CD4-positive, alpha-beta T cell (primary cell): ENCODE measurements around the gene FHIP1B. TPM values are rescaled to one million over a fixed set of nuclear protein-coding genes. Genes with fewer than 3 reads are reported as not detected.
"Not testable (repeated sequence)": the region's sequence is repeated elsewhere in the genome, so short reads cannot be mapped to it uniquely, and the experiment has no call there.

Experiments
- ATAC-seq: fragments of 200-7000 bp; cut with Tn5 transposase; one replicate; pipeline ENCODE4 v1.10.0; 2022; ENCODE audit warnings: mild to moderate bottlenecking; ENCODE audit not compliant: poor library complexity
- CTCF ChIA-PET: fragments of 350-600 bp; sonication (Branson Sonifier 250); formaldehyde crosslinking; loops from one replicate; lab custom pipeline; 2021; ENCODE audit warnings: antibody characterized with exemption, inconsistent platforms; lab: Charles Lee
- POLR2A ChIA-PET: fragments of 350-600 bp; sonication (Branson Sonifier 250); formaldehyde crosslinking; loops from one replicate; lab custom pipeline; 2021; ENCODE audit warnings: antibody characterized with exemption, inconsistent platforms; lab: Charles Lee
- DNase-seq, 14 experiments: peaks; one replicate each; pipeline ENCODE4 v3.0.0-alpha.2; 2013 to 2020; ENCODE audit warnings: mixed read lengths in 2 of 14
- H3K27ac ChIP-seq, 2 donors: one replicate each; pipeline versions ENCODE4 v1.5.1 to v1.7.0; 2013; ENCODE audit warnings: low read length in 2 of 2, low read depth in 1 of 2, mild to moderate bottlenecking in 1 of 2
- H3K27me3 ChIP-seq, 2 experiments: 1 replicate in 1 of 2; 2 replicates in 1 of 2; pipeline versions ENCODE4 v1.6.1 to v1.7.0; 2013; ENCODE audit warnings: low read length in 2 of 2, control low read depth in 1 of 2, mild to moderate bottlenecking in 1 of 2, moderate library complexity in 1 of 2; ENCODE audit not compliant: insufficient read depth in 2 of 2, control insufficient read depth in 1 of 2
- H3K36me3 ChIP-seq: one replicate; pipeline ENCODE4 v1.6.1; 2013; ENCODE audit warnings: low read length, control low read depth; ENCODE audit not compliant: insufficient read depth
- H3K4me1 ChIP-seq: one replicate; pipeline ENCODE4 v1.6.1; 2013; ENCODE audit warnings: low read length, control low read depth; ENCODE audit not compliant: insufficient read depth
- H3K4me3 ChIP-seq: one replicate; pipeline ENCODE4 v1.5.1; 2013; ENCODE audit warnings: mild to moderate bottlenecking, low read length, moderate library complexity
- H3K9me3 ChIP-seq, 2 experiments: 1 replicate in 1 of 2; 2 replicates in 1 of 2; pipeline versions ENCODE4 v1.6.1 to v1.7.0; 2013; ENCODE audit warnings: low read length in 2 of 2, mild to moderate bottlenecking in 2 of 2, control low read depth in 1 of 2, moderate library complexity in 1 of 2; ENCODE audit not compliant: control insufficient read depth in 1 of 2, insufficient read depth in 1 of 2
- H3K27ac Mint-ChIP-seq: one replicate; pipeline ENCODE4 v1.8.0; 2020; ENCODE audit warnings: mixed read lengths
- H3K27me3 Mint-ChIP-seq: one replicate; pipeline ENCODE4 v1.8.0; 2021; ENCODE audit warnings: mixed read lengths
- H3K36me3 Mint-ChIP-seq: one replicate; pipeline ENCODE4 v1.8.0; 2021; ENCODE audit warnings: low read depth, mixed read lengths
- H3K4me1 Mint-ChIP-seq: one replicate; pipeline ENCODE4 v1.8.0; 2021; ENCODE audit warnings: low read depth, mixed read lengths
- H3K4me3 Mint-ChIP-seq: one replicate; pipeline ENCODE4 v1.8.0; 2020; ENCODE audit warnings: mild to moderate bottlenecking, mixed read lengths
- H3K9me3 Mint-ChIP-seq: one replicate; pipeline ENCODE4 v1.8.0; 2020; ENCODE audit warnings: mixed read lengths
- CTCF ChIP-seq: fragments of 200-600 bp; IDR thresholded peaks from one replicate; pipeline ENCODE4 v1.8.0; 2022; ENCODE audit warnings: antibody characterized with exemption, mild to moderate bottlenecking
- intact Hi-C, 2 experiments: fragments of 100-400 bp; cut with DNase I in 1 of 2; cut with micrococcal nuclease in 1 of 2; formaldehyde crosslinking; loops; one replicate each; pipeline versions ENCODE4 v1.15.1 to v1.9.0; 2023 to 2025; cut with DNase I, micrococcal nuclease
- total RNA-seq, 174 experiments: library from RNA in 2 of 174; stranded (reverse) in 2 of 174; gene quantifications; one replicate each; pipeline ENCODE4 v1.2.3 and lab custom pipeline; 2021 to 2026

Gene FHIP1B
- total RNA-seq, 2 experiments from 2014 or later, result 26.7 to 27.7 TPM

- H3K27me3 Mint-ChIP-seq, result peaks cover 10% of the 10 kb centered on the region
- Histone ChIP-seq H3K27me3 (no peaks in the 10 kb centered on the region), H3K27ac (no peak overlapping the region), H3K9me3 (no peaks in the 10 kb centered on the region), H3K36me3 (no peaks in the 10 kb centered on the region), H3K4me1 (no peaks in the 10 kb centered on the region), H3K4me3 (no peak overlapping the region)
- no peak for DNase-seq
- no peak overlapping the region for H3K27ac Mint-ChIP-seq
- H3K4me3 Mint-ChIP-seq, result no peak overlapping the region
- no peaks in the 10 kb centered on the region for H3K9me3 Mint-ChIP-seq
- no peak for ATAC-seq
- TF ChIP-seq CTCF, result no peak
- no peaks in the 10 kb centered on the region for H3K36me3 Mint-ChIP-seq
- ChIA-PET POLR2A (interaction anchor here (0.9 kb wide), 1 partner anchor 9 kb away, joined by 3 read pairs; no protein-coding TSS in a partner anchor), CTCF (interaction anchor here (1.0 to 2.9 kb wide), 5 partner anchors 11 to 264 kb away, joined by 3 to 18 read pairs (median 8); partner anchors contain the start of gene CCKBR)
- no peaks in the 10 kb centered on the region for H3K4me1 Mint-ChIP-seq
- intact Hi-C loops, result loop anchor here in 1 of 2 experiments (2.0 kb wide), 1 partner anchor 103 kb away; no protein-coding TSS in a partner anchor
These were observed 15.5 kb upstream of the FHIP1B start for GRCh38 chr11:6249770-6250555.

GRCh38 chr11:6248897-6249296, 14.5 kb upstream of the FHIP1B start:
- intact Hi-C loops, H3K4me1 Mint-ChIP-seq, DNase-seq, H3K27me3 ChIP-seq, H3K36me3 Mint-ChIP-seq, ATAC-seq, H3K4me1 ChIP-seq, CTCF ChIA-PET, H3K9me3 ChIP-seq, H3K4me3 ChIP-seq, H3K9me3 Mint-ChIP-seq, H3K4me3 Mint-ChIP-seq, H3K27ac Mint-ChIP-seq, H3K27ac ChIP-seq, H3K36me3 ChIP-seq: not testable (repeated sequence)
- POLR2A ChIA-PET, result interaction anchor here (0.7 kb wide), 1 partner anchor 725 kb away, joined by 4 read pairs; no protein-coding TSS in a partner anchor
- H3K27me3 Mint-ChIP-seq, result peaks cover 15% of the 10 kb centered on the region

- H3K27ac Mint-ChIP-seq, result no peak overlapping the region
- Histone ChIP-seq H3K4me3 (no peak overlapping the region), H3K36me3 (no peaks in the 10 kb centered on the region), H3K27ac (no peak overlapping the region), H3K4me1 (no peaks in the 10 kb centered on the region), H3K27me3 (no peaks in the 10 kb centered on the region), H3K9me3 (no peaks in the 10 kb centered on the region)
- DNase-seq (no peak), ATAC-seq (no peak)
- H3K27me3 Mint-ChIP-seq, result peaks cover 21% of the 10 kb centered on the region
- no peaks in the 10 kb centered on the region for H3K9me3 Mint-ChIP-seq
- no peaks in the 10 kb centered on the region for H3K4me1 Mint-ChIP-seq
- no peak overlapping the region for H3K4me3 Mint-ChIP-seq
- intact Hi-C loops, result no loop called here
- ChIA-PET CTCF (no interaction called here), POLR2A (no interaction called here)
- no peaks in the 10 kb centered on the region for H3K36me3 Mint-ChIP-seq
- TF ChIP-seq CTCF, result no peak
These were observed 13.8 kb upstream of the FHIP1B start for GRCh38 chr11:6248248-6248647.
